Left renal pelvis (tissue), 4 donors: ENCODE data around the gene ACAP1. TPM values are rescaled to one million over a fixed set of nuclear protein-coding genes. Genes with fewer than 3 reads are reported as not detected.
"Not testable (repeated sequence)": the region's sequence is repeated elsewhere in the genome, so short reads cannot be mapped to it uniquely, and the experiment has no call there.

ENCODE experiments used
- DNase-seq, 4 donors: peaks; one replicate each; pipeline ENCODE4 v3.0.0-alpha.2; 2013; ENCODE audit warnings: low read depth in 4 of 4, low spot score in 3 of 4
- polyA plus RNA-seq, 4 donors: library from polyadenylated mRNA; unstranded; fragments of 120-200 nt; gene quantifications; one replicate each; pipeline ENCODE4 v1.2.1, GENCODE V29; 2013; ENCODE audit not compliant: insufficient read length in 4 of 4

Gene ACAP1
- polyA plus RNA-seq, 4 donors = 6.9 to 11.0 (median 8.8) TPM

- no peak for DNase-seq
Measured at GRCh38 chr17:7328840-7329373, 7.4 kb upstream of the ACAP1 start, which contains the start of gene NEURL4. Gene NEURL4, minus strand, starts transcription at chr17:7329335. Its CDS starts 23 bp downstream, at chr17:7329312.

GRCh38 chr17:7329374-7329996 is 6.8 kb upstream of the ACAP1 start:
- DNase-seq = peak; percentile 97 to 99 (median 97)

- peak in 2 of 4 donors; percentile 71 to 79 for DNase-seq
Measured at GRCh38 chr17:7329997-7330637, 6.2 kb upstream of the ACAP1 start.

GRCh38 chr17:7330638-7331015 is 5.7 kb upstream of the ACAP1 start:
- DNase-seq = no peak

GRCh38 chr17:7332111-7332510 is 4.2 kb upstream of the ACAP1 start:
- DNase-seq = no peak

- not testable (repeated sequence) for DNase-seq
Measured at GRCh38 chr17:7332600-7333069, 3.7 kb upstream of the ACAP1 start.

- DNase-seq = no peak
Measured at GRCh38 chr17:7334938-7335538, 1.3 kb upstream of the ACAP1 start.

GRCh38 chr17:7335765-7336164 is 564 bp upstream of the ACAP1 start:
- not testable (repeated sequence) for DNase-seq

GRCh38 chr17:7337600-7337999 is 1.3 kb downstream of the ACAP1 start:
- not testable (repeated sequence) for DNase-seq

GRCh38 chr17:7340179-7340578 is 3.9 kb downstream of the ACAP1 start:
- DNase-seq = no peak

- DNase-seq = no peak
Measured at GRCh38 chr17:7341842-7342241, 5.5 kb downstream of the ACAP1 start.

- no peak for DNase-seq
Measured at GRCh38 chr17:7343250-7343649, 6.9 kb downstream of the ACAP1 start.

- no peak for DNase-seq
Measured at GRCh38 chr17:7346761-7347614, 10.7 kb downstream of the ACAP1 start.

- DNase-seq = no peak
Measured at GRCh38 chr17:7347630-7348477, 11.5 kb downstream of the ACAP1 start.

- DNase-seq = no peak
Measured at GRCh38 chr17:7348478-7349242, 12.3 kb downstream of the ACAP1 start.

GRCh38 chr17:7351665-7352502 is 15.6 kb downstream of the ACAP1 start, which contains the start of gene KCTD11:
Gene KCTD11, plus strand, starts transcription at chr17:7352162.
- DNase-seq = peak in 2 of 4 donors; percentile 75 to 78

GRCh38 chr17:7352503-7352889 is 16.2 kb downstream of the ACAP1 start:
- DNase-seq = no peak
